ENCODE measurements around the gene GPT2. TPM values are rescaled to one million over a fixed set of nuclear protein-coding genes. Genes with fewer than 3 reads are reported as not detected.

The GPT2 gene
- total RNA-seq, 4 donors from 2014 or later, result 65.7 to 100 (median 85.0) TPM

DNA sequence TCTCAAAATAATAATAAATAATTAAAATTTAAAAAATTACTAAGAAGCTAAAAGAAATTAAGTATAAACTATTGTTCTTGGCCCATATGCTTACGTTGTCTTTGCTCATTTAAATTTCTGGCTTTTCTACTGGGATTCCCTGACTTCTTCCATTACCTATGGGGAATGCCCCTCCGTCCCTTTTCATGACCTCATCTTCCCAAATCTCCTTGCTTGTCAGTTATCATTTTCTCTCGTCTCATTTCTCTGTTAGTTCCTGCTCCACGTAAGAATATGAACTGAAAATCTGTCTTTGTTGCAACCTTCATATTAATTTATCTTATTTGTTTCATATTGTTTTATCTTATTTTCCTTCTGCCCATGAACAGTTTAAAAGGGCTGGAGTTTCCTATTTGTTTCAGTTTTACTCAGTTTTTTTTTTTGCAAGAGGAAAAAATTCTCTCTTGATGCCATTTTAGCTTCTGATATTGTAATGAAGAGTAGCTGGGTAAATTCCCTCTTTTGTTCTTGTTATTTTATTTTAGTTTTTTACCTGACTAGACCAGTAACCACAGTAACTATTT is 91.8 kb downstream of the GPT2 start:
- H3K27ac ChIP-seq, result no peak overlapping the region

DNA sequence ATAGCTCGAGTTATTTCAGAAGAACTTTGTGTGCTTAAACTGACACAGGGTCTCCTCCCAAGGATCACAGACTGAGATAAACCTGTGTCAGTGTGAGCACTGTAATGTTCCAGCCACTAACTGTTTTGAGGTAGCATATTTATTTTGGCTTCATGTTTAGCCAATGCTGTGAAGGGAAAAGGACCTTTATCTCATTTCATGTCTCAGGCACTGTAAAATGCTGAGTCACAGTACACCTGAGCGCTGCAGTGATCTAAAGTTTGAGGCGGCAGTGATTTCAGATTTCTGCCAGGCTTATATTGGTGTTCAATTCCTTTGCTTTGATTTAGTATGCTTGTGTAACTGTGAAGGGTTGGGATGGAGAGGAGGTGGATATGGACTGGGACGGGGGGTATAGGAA is 92.4 kb downstream of the GPT2 start:
- no peak for DNase-seq (ENCODE audit: low spot score in 2 of 2)
- H3K4me1 ChIP-seq, result peaks cover 20% of the 10 kb centered on the region
- no peak overlapping the region for H3K27ac ChIP-seq
- no peak overlapping the region for H3K4me3 ChIP-seq
- 72% methylated on average over 4 of the region's 4 CpGs for WGBS
- no peaks in the 10 kb centered on the region for H3K9me3 ChIP-seq
- TF ChIP-seq POLR2AphosphoS5 (IDR thresholded peaks at IDR 0.05), result no peak
- TF ChIP-seq EP300 (IDR thresholded peaks at IDR 0.05), result no peak
- TF ChIP-seq POLR2A (IDR thresholded peaks at IDR 0.05), result no peak
- TF ChIP-seq, protein P1, sequence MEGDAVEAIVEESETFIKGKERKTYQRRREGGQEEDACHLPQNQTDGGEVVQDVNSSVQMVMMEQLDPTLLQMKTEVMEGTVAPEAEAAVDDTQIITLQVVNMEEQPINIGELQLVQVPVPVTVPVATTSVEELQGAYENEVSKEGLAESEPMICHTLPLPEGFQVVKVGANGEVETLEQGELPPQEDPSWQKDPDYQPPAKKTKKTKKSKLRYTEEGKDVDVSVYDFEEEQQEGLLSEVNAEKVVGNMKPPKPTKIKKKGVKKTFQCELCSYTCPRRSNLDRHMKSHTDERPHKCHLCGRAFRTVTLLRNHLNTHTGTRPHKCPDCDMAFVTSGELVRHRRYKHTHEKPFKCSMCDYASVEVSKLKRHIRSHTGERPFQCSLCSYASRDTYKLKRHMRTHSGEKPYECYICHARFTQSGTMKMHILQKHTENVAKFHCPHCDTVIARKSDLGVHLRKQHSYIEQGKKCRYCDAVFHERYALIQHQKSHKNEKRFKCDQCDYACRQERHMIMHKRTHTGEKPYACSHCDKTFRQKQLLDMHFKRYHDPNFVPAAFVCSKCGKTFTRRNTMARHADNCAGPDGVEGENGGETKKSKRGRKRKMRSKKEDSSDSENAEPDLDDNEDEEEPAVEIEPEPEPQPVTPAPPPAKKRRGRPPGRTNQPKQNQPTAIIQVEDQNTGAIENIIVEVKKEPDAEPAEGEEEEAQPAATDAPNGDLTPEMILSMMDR (IDR thresholded peaks at IDR 0.05), result no peak
- H3K27me3 ChIP-seq, result no peaks in the 10 kb centered on the region
- H3K36me3 ChIP-seq, result no peaks in the 10 kb centered on the region

More for the DNA sequence above, 91.8 kb downstream of the GPT2 start:
- peaks cover 26% of the 10 kb centered on the region for H3K4me1 ChIP-seq
- H3K9me3 ChIP-seq, result no peaks in the 10 kb centered on the region
- H3K4me3 ChIP-seq, result no peak overlapping the region
- no peaks in the 10 kb centered on the region for H3K27me3 ChIP-seq
- DNase-seq (ENCODE audit: low spot score in 2 of 2), result no peak
- WGBS, result 79% methylated on average over 4 of the region's 4 CpGs
- TF ChIP-seq POLR2A (IDR thresholded peaks at IDR 0.05) (no peak), EP300 (IDR thresholded peaks at IDR 0.05) (no peak), POLR2AphosphoS5 (IDR thresholded peaks at IDR 0.05) (no peak)
- TF ChIP-seq, protein P1 (IDR thresholded peaks at IDR 0.05), result no peak
- H3K36me3 ChIP-seq, result peaks cover 4% of the 10 kb centered on the region

Other genes with a start within 250 kb of the GPT2 start
- 10 to 100 TPM; 49.1 to 74.8 (median 60.7) TPM for gene VPS35, start 195.2 kb upstream of the GPT2 start, total RNA-seq
- 1 to 10 TPM; 1.8 to 3.2 (median 2.1) TPM for gene ORC6, start 194.7 kb upstream of the GPT2 start, total RNA-seq
- under 1 TPM in 2 of 4 donors, not detected in 2; 0.13 to 0.32 TPM for gene MYLK3, start 136.0 kb upstream of the GPT2 start, total RNA-seq
- 10 to 100 TPM in 1 of 4 donors, 1 to 10 TPM in 3; 4.9 to 12.6 (median 6.8) TPM for gene C16orf87, start 53.2 kb upstream of the GPT2 start, total RNA-seq
- gene DNAJA2, start 89.3 kb downstream of the GPT2 start, total RNA-seq, result 10 to 100 TPM; 34.0 to 53.3 (median 47.0) TPM